DMS 273 treated with DMSO at 0.1 percent for 48 hours (cell line): ENCODE results near the gene GALM.

Experiments
- DNase-seq: peaks from one replicate; lab custom pipeline; 2025; lab: John Stamatoyannopoulos, UW

The GALM gene

DNA sequence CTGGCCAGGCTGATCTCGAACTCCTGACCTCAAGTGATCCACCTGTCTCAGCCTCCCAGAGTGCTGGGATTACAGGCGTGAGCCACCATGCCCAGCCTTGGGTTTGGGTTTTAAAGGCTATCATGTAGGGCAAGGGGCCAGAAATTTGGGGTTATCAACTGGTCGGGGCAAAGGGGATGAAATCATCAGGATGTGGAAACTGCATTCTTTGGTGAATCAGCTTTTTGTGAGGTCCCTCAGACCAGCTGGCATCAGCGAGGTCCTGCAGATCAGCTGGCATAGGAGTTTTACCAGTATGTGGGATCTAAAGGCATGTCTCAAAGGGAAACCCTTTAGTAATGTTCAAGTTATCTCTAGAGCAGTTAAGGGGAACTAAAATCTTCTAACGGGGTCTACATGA is 105.7 kb downstream of the GALM start:
- DNase-seq, result no peak

DNA sequence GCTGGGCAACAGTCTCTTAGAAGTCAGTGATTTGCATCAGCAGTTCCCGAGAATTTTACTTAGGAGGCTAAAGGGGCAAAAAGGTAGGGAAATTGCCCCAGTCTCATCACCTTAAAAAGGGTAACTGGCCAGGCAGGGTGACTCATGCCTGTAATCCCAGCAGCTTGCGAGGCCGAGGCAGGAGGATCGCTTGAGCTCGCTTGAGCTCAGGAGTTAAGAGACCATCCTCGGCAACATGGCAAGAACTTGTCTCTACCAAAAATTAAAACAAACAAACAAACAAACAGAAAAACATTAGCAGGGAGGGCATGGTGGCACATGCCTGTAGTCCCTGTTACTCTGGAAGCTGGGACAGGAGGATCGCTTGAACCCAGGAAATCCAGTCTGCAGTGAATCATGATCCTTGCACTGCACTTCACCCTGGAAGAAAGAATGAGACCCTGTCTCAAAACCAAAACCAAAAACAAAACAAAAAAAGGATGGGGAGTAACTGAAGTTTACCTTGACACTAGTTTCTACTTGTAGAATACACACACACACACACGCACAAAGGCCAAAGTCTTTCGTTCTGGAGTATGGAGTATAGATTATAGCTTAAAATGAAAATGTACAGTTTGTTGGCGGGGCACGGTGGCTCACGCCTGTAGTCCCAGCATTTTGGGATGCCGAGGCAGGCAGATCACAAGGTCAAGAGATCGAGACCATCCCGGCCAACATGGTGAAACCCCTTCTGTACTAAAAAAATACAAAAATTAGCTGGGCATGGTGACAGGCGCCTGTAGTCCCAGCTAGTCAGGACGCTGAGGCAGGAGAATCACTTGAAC is 109.4 kb downstream of the GALM start:
- DNase-seq, result no peak

- DNase-seq, result no peak
These were observed 110.0 kb downstream of the GALM start for GRCh38 chr2:38775921-38776225.

DNA sequence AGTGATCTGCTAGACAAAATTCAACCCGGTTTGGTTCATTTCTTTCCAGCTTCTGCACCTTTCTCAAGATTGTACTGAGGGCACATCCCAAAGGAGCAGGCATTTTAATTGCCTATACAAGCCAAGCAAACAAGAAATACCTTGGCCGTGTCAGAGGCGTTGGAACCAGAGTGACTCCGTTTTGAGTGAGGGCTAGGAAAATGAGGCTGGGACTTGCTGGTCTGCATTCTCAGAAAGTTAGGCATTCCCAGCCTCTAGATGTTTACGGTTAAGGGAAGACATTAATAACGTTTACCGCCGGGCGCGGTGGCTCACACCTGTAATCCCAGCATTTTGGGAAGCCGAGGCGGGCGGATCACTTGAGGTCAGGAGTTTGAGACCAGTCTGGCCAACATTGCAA is 110.6 kb downstream of the GALM start:
- no peak for DNase-seq

- no peak for DNase-seq
These were observed 112.8 kb downstream of the GALM start for GRCh38 chr2:38778687-38779082.

- no peak for DNase-seq
These were observed 117.7 kb downstream of the GALM start for GRCh38 chr2:38783586-38783985.
